ENCODE measurements around the gene SLC24A3.

GRCh38 chr20:19463597-19463996, 251.2 kb downstream of the SLC24A3 start:
- no peak for TF ChIP-seq CTCF (IDR thresholded peaks at IDR 0.05)
- no peak for TF ChIP-seq POLR2A (IDR thresholded peaks at IDR 0.05)

Measured in heart left ventricle (tissue), 13 donors.